G401 (cell line): Measurements from ENCODE around the gene NUDCD3. TPM values are rescaled to one million over a fixed set of nuclear protein-coding genes. Genes with fewer than 3 reads are reported as not detected.
A peak's percentile ranks its signal among the peaks of the same experiment; 100 is the strongest.

Source experiments
- DNase-seq: peaks from one replicate; pipeline ENCODE4 v3.0.0-alpha.2; 2015; ENCODE audit warnings: low spot score
- in situ Hi-C: cut with HindIII; loops from 2 replicates; pipeline ENCODE4 v1.10.0; 2016; ENCODE audit warnings: low sequenced_read_pairs, mixed read lengths
- total RNA-seq: library from RNA; depleted of rRNA; stranded (reverse); fragments of >200 nt; shearing (Covaris generic); gene quantifications from 2 replicates; pipeline ENCODE4 v1.2.3, GENCODE V29; 2014

The NUDCD3 gene
- total RNA-seq, 1 experiment from 2014 or later = 17.3 TPM

DNA sequence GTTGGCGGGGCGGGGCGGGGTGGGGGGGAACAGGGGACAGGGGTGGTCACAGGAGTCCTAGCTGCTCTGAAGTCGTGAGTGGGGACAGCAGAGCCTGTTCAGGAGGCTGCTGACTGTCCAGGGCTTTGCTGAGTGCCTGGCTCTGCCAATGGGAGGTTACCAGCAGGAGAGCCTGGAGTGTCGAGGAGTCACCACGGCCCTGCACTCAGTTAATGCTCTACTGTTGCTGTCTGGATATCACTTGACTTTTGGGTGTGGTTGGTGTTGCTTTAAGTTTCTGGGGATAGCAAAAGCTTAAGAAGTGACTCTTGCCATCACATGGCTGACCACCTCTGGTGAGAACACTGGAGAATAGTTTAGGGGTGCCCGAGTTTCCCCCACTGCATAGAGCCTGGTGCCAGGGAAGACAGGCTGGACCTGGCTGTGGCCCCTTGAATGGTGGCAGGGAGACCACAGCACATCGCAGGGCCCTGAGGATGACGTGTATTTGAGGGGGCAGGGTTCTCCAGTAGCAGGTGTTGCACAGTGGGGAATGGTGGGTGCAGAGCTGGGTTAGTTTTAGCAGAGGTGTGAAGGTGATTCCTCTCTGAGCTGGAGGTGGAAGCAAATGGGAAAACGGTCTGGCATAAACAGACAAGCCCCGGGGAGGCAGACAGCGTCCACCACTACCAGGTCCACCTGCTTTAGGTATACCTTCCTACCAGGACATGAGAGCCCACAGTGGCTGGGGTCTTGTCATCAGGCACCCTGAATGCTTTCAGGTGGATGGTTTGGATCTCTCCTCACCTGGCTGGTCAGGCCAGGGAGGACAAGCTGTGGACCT, 110.9 kb downstream of the NUDCD3 start:
- in situ Hi-C loops = no loop called here
- DNase-seq = no peak

DNA sequence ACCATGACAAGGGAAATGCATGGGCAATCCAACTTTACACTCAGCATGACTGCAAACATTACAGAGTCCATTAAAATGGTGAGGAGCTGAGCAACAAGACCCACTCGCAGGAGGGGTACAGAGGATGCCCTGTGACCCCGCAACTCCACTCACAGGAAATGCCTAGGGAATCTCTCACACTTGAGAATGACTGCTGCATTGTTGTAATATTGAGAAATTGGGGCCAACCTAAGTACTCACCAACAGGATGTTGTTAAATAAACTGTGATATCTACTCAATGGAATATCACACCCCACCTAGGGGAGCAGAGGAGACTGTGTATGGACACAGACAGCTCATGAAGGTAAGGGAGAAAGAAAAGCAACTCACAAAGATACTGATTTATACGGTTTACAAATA, 111.7 kb downstream of the NUDCD3 start:
- DNase-seq = no peak
- in situ Hi-C loops = no loop called here

DNA sequence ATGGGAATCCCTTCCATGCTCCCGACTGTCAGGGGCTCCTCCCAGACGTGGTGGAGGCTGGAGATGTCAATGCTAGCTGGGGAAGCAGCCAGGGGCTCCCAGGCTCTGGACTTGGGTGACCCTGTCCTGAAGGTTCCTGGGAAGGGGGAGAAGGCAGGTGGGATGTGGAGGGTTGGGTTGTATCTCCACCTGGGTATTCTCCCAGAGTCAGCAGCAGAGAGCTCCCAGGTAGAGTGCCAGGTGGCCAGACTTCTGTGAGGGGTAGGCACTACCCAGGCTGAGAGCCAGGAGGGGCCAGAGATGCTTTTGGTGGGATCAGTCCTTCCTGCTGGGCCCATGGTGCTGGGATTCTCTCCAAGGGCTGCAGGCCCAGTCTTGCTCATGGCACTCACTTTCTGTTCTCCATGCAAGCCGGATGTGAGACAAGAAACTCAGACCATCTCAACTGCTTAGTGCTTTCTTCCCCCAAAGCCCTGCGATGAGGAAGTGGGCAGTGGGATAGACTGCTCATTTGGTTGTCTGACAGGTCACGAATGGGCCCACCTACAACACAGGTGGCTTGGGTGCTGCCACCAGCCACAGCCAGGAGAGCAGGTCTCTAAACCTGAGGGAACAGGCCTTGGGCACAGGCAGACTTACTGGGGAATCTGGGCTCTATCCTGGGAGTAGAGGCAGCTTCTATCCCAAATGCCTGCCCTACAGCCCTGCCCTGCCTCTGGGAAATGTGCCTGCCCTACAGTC, 112.6 kb downstream of the NUDCD3 start:
- DNase-seq = no peak
- in situ Hi-C loops = no loop called here

DNA sequence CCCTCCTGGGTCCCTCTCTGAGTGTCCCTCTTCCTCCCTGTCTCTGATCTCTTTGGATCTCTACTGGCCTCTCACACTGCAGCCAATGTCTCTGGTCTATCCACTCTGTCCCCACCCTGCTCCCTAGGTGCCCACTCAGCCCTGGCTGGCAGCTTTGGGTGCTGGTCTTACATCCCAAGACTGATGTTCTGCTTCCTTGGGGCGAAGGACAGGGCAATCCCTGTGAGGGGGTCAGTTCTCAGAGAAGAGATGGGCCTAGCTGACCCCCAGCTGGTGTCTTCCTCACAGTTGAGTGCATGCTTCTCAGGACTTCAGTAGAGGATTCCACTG, 113.4 kb downstream of the NUDCD3 start:
- in situ Hi-C loops = no loop called here
- no peak for DNase-seq

DNA sequence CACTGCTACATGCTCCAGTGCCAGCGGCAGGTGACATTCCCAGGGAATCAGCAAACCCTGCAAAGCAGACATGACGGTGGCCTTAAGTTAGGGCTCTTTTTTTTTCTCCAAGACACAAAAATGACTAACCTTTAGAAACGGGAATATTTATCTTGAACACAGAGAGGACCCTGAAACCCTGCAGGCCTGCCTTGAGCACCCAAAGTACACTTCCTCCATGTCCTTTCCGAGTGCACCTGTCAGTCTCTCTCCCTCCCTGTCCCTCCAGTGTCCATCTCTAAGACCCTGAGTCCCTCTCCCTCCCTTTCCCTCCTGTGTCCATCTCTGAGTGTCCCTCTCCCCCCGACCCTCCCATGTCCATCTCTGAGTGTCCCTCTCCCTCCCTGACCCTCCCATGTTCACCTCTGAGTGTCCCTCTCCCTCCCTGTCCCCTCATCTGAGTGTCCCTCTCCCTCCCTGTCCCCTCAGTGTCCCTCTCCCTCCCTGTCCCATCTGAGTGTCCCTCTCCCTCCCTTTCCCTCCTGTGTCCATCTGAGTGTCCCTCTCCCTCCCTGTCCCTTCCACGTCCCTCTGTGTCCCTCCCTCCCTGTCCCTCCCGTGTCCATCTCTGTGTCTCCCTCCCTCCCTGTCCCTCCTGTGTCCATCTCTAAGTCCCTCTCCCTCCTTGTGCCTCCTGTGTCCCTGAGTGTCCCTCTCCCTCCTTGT, 113.9 kb downstream of the NUDCD3 start:
- in situ Hi-C loops = no loop called here
- no peak for DNase-seq

DNA sequence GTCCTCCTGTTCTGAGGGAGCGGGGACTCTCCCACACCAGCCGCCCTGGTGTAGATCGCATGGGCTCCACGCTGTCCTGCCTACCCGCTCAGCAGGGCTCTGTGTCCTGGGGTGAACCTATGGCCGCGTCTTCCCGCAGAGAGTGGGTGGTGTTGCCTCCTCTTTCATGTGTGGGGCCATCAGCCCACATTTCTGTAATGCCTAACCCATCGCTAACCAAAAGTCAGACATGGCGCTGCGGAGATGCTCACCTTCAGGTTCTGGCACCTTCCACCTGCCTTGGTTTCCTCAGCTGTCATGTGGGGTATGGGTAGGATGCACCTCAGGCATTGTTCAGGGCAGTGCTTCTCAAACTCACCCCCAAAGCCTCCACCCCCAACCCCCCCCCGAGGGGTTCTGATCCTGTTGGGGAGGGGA, 114.5 kb downstream of the NUDCD3 start:
- DNase-seq = no peak
- in situ Hi-C loops = no loop called here

DNA sequence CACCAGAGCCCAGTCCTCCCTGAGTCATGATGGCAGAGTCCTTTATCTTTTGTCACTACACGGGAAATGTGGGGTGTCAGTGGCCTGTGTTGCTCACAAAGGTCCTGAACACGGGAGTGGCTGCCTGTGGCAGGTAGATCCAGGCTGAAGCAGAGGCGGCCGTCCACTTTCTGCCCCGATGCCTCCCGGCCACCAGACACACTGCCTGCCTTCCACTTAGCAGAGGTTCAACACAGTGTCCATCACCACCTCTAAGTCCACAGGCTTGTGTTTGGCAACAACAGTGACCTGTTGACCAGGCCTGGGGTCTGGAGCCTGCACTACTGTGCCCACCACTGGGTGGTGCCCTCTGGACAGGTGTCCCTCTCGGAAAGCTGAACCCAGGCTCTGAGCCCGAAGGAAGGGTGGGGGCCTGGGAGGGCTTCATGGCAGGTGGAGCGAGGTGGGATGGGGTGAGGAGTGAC, 115.2 kb downstream of the NUDCD3 start:
- no peak for DNase-seq
- in situ Hi-C loops = no loop called here

DNA sequence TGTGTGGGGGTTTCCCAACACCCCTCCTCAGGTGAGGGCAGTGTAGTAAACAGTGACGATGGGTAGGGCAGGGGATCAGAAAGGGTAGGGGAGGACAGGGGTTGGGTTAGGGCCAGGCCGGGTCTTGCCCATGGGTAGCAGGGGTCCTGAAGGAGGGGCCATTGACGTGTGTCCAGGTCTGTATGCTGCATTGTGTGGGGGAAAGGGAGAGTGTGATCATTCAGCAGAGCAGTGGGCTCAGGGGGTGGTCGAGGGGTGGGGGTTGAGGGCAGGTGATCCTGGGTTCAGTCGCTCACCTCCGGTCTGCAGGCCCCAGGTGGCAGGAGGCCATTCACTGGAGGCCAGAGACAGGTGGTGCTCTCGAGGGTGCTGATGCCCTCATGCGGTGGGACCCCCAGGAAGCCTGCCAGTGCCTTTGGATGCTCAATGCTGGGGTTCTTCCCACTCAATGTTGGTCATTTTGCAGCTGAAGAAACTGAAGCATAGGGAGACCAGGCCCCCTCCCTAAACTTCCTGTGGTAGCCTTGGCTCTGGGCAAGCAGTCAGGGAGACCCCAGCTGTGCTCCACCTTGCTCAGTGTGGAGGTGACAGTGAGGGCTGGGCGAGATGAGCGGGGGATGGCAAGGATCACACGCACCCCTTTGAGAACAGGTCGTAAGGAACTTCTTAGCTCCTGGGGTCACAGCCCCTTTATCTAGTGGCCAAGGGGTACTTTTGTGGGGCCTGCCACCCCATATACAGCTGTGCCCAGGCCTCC, 116.3 kb downstream of the NUDCD3 start:
- in situ Hi-C loops = no loop called here
- DNase-seq = no peak

DNA sequence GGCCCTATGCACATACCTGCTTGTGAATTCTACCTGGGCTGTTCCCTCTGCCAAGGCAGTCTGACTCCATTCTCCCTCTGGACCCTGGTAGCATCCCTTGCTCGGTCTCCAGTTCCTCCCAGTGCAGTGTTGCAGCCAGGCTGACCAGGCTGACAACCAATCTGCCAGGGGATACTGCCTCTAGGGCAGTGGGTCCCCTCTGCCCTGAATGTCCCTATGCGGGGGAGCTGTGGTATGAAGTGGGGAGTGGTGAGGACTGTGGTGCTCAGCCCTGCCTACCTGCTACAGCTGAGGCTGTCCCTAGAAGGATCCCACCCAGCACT, 117.1 kb downstream of the NUDCD3 start:
- in situ Hi-C loops = no loop called here

DNA sequence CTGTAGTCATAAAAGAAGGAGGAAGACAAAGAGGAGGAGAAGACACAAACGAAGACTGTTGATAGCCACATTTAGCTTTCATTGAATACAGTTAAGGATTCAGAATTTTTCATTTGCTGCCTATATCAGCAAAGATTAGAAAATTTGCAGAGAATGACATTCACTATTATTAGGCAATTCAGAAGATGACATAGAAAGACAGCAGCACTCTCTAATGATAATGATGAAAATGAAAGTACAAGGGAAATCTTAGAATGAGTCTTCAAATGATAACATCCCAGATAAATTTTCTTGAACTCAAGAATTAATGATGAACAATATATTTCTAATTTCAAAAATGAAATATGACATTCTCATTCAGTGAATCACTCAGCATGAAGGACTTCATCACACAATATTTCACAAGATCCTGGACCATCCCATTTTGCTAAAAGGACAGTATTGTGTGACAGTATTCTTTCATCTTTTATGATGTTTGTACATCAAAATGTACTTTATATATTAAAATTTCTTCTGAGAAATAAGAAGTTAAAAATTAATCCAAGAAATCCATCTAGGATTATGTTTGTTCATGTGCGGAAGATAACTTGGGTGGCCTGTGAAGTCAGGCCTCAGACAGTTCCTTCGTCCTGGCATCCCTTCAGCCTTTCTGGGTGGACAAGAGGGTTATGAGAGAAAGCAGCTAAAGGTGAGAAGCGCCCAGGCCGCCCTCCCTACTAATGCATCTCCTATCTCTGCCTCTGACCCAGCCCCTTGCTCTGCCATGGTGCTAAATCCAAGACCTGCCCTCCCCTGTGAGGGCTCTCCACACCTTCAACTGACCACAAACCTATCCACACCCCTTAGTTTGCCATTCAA, 117.7 kb downstream of the NUDCD3 start:
- in situ Hi-C loops = no loop called here
- DNase-seq = no peak

More for the DNA sequence above, 117.1 kb downstream of the NUDCD3 start:
- no peak for DNase-seq

DNA sequence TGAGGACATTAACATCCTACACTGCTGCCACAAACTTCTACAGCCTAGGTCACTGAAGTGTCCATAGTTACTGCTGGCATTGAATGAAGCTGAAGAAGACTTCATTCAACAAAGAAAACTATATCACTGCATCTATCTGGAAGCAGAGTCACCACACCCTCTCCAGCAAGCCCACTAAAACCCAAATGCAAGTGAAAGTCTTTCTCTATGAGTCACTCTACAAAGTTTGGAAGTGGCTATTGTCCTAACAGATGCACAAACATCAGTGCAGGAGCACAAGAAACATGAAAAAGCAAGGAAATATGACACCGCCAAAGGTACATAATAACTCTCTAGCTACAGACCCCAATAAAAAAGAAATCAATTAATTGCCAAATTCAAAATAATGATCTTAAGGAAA, 121.6 kb downstream of the NUDCD3 start:
- DNase-seq = no peak
- in situ Hi-C loops = no loop called here

DNA sequence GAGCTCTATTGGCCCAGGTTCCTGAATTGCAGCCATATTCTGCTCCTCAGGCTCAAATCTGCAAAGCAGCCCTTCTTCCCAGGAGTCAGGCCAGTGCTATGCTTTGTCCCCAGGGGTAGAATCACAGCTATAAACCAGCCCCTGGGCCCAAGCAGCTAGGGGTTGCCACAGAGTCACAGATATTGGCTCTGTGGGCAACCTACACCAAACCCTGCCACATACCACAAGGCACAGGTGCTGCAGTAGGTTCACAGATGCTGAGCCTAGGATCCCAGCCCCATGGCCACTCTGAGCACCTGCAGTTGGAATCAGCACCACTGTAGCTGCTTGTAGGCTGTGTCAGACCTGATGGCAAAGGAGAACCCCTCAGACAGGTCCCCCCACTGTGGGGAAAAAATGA, 122.0 kb downstream of the NUDCD3 start:
- no peak for DNase-seq
- in situ Hi-C loops = no loop called here

DNA sequence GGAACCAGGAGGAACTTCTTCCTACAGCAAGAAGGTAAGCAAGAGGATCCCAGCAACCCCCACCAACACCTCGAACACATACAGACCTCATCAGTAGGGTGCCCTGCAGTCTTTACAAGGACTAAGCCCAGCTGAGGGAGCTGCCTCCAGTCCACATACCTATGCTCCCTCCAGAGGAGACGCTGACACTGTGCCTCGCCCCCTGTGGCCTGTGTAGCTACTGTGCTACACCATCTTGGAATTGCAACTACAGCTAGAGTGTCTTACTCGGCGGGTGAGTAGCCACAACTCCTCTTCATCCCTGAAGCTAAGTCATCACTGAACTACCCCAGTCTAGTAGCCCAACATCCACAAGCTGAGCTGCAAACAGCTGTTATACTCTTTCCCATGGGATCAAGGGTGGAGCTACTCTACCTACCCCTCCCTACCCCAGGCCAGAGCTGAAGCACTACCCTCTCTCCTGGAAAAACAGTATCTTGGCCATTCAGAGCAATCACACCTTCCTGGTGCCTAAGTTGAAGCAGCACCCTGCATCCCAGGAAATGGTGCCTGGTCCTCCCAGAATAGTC, 122.9 kb downstream of the NUDCD3 start:
- no peak for DNase-seq
- in situ Hi-C loops = no loop called here

DNA sequence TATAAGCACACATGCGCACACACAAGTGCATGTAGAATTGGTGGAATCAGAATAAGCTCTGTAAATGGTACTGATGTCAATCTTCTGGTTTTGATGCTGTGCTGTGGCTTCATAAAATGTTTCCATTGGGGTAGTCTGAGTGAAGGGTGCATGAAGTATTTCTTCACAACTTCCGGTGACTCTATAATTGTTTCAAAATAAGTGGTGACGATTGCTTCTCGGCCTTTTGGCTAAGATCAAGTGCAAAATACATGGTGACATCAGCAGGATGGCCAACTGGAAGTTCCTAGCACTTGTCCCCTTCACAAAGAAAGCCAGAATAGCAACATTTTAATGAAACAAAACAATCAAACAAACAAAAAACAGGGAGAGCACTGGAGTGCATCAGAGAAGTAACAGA, 123.5 kb downstream of the NUDCD3 start:
- DNase-seq = no peak

DNA sequence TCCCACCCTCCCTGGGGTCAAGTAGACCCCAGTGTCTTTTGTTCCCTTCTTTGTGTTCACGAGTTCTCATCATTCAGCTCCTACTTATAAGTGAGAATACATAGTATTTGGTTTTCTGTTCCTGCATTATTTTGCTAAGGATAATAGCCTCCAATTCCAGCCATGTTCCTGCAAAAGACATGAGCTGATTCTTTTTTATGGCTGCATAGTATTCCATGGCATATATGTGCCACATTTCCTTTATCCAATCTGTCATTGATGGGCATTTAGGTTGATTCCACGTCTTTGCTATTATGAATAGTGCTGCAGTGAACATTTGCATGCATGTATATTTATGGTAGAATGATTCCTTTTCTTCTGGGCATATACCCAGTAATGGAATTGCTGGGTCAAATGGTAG, 136.8 kb downstream of the NUDCD3 start:
- DNase-seq = no peak
- in situ Hi-C loops = no loop called here

More for the DNA sequence above, 123.5 kb downstream of the NUDCD3 start:
- in situ Hi-C loops = no loop called here

DNA sequence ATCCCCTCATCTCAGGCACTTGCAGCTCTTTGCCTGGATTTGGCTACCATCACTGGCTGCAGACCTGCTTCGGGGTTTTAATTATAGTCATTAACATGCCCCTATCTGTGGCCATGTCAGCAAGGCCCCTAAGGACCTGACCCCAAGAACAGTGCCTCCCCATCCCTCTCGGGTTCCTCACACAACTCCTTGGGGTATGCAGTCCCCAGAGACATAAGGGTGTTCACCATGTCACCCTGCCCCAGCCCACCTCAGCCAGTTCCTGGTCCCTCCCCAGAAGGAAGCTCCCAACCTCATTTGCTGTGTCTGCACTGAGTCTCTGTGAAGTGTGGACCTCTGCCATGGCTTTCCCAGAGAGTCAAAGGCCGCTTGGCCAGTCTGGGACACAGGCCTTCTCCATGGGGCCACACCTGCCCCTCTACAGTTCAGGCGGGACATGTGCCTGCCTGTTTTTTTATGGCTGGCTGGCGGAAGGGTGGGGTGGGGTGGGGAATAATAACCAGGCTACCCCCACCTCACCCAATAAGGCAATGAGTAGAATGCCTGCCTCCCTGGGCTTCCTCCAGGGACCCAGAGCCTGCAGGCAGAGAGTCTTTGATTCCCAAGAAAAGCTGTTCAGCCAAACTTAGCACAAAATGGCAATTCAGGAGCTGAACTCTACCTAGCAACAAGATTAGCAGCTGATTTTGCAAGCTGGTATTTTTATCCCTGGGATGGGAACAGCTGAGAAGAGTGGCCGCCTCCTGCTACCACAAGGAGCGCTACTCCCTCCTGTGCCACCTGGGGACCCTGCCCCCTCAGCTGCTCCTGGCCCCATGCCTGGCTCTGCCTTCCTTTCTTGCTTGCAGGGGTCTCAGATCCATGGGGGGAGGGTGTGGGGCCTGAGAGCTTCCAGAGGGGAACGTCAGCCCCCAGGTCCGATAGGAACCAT, 141.3 kb downstream of the NUDCD3 start:
- no peak for DNase-seq
- in situ Hi-C loops = no loop called here

DNA sequence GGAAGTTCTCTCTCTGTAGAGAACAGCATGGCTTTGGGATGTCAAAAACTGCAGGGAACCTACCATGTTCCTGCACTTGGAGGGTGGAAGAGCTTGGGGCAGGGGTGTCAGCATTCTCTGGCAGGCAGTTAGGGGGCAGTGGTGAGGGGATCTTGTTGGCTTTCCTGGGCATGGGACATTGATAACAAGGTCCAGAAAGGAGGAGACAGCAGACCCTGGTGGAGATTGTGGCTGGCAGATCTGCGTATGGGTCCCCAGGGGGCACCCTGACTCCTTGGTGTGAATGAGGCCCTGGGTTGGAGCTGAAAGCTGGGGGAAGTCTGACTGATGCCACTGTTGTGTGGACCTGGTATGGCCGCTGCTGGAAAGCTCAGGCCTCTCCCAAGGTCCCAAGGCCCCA, 142.2 kb downstream of the NUDCD3 start:
- DNase-seq = peak; percentile 10
- in situ Hi-C loops = no loop called here
